Activated T-helper 1 cell treated with anti-CD3 and anti-CD28 coated beads, Interleukin-12 subunit alpha, Interleukin-12 subunit beta, Interleukin-2, Interleukin-4 antibody, amounts not matched to agents 30 ng/mL and 10 ng/mL and 1 ng/mL, durations not matched to agents 14 hours and 24 hours and 36 hours (primary cell): ENCODE data around the gene NOL4L. TPM values are rescaled to one million over a fixed set of nuclear protein-coding genes. Genes with fewer than 3 reads are reported as not detected.

Source experiments
- DNase-seq: peaks from one replicate; pipeline ENCODE4 v3.0.0; 2021; ENCODE audit warnings: low spot score
- H3K27ac Mint-ChIP-seq: one replicate; pipeline ENCODE4 v1.8.0; 2021; ENCODE audit warnings: mild to moderate bottlenecking, mixed read lengths
- H3K27me3 Mint-ChIP-seq: one replicate; pipeline ENCODE4 v1.8.0; 2022; ENCODE audit warnings: mild to moderate bottlenecking, moderate library complexity, mixed read lengths; ENCODE audit not compliant: insufficient read depth
- H3K36me3 Mint-ChIP-seq: one replicate; pipeline ENCODE4 v1.8.0; 2021; ENCODE audit warnings: low read depth, mixed read lengths
- H3K4me1 Mint-ChIP-seq: one replicate; pipeline ENCODE4 v1.8.0; 2021; ENCODE audit warnings: low read depth, mixed read lengths
- H3K4me3 Mint-ChIP-seq: one replicate; pipeline ENCODE4 v1.8.0; 2021; ENCODE audit warnings: mild to moderate bottlenecking, moderate library complexity, mixed read lengths
- H3K9me3 Mint-ChIP-seq: one replicate; pipeline ENCODE4 v1.8.0; 2021; ENCODE audit warnings: mixed read lengths
- intact Hi-C: fragments of 100-400 bp; cut with micrococcal nuclease; formaldehyde crosslinking; loops from one replicate; pipeline ENCODE4 v1.15.1; 2024
- total RNA-seq: library from RNA; stranded (reverse); gene quantifications from 2 replicates; pipeline ENCODE4 v1.2.3, GENCODE V29; 2022

NOL4L gene
- total RNA-seq, 1 donor from 2014 or later: 14.3 TPM

DNA sequence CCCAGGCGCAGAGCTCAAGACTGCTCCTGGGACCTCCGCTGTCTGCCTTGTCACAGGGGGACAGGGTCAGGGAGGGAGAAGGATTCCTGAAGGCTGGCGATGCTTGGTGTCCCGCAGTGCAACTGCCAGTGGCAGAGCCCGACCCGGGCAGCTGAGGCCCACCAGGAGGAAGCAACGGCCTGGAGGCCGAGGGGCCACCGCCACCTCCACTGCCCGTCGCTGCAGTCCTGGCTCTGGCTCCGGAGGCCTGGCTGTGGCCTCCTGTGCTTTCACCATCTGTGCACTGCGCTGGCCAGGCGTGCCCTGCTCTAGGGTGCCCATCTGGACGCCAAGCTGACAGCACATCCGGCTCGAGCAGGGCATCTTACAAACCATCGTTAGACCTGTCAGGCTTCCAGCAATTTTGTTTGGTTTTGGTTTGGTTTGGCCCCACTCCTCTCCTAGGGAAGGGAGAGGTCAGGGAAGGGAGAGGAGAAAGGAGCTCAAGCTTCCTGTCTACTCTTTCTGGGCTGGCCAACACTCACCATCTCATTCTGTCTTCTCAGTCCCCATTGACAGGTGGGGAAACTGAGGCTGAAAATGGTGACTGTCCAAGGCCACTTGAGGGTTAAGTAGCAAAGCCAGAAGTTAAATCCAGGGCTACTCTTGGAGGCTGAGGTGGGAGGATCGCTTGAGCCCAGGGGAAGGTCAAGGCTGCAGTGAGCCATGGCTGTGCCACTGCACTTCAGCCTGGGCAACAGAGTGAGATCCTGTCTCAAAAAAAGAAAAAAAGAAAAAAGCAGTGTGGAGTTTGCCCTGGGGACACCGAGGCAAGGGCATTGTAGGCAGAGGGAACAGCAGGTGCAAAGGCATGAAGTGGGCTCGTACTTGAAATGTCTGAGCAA lies 37.7 kb upstream of the NOL4L start:
- DNase-seq: no peak
- Mint-ChIP-seq H3K4me3 (no peak overlapping the region), H3K36me3 (no peaks in the 10 kb centered on the region), H3K27ac (no peak overlapping the region), H3K27me3 (peaks cover 11% of the 10 kb centered on the region), H3K9me3 (no peaks in the 10 kb centered on the region), H3K4me1 (no peaks in the 10 kb centered on the region)
- intact Hi-C loops: no loop called here

- H3K27ac Mint-ChIP-seq: no peak overlapping the region
- intact Hi-C loops: no loop called here
- no peaks in the 10 kb centered on the region for H3K36me3 Mint-ChIP-seq
- H3K4me1 Mint-ChIP-seq: no peaks in the 10 kb centered on the region
- H3K4me3 Mint-ChIP-seq: no peak overlapping the region
- DNase-seq: no peak
- H3K9me3 Mint-ChIP-seq: no peaks in the 10 kb centered on the region
- peaks cover 11% of the 10 kb centered on the region for H3K27me3 Mint-ChIP-seq
These were observed 36.9 kb upstream of the NOL4L start for GRCh38 chr20:32621891-32622584.

- H3K36me3 Mint-ChIP-seq: no peaks in the 10 kb centered on the region
- H3K27me3 Mint-ChIP-seq: peaks cover 11% of the 10 kb centered on the region
- no peak overlapping the region for H3K4me3 Mint-ChIP-seq
- DNase-seq: no peak
- H3K4me1 Mint-ChIP-seq: no peaks in the 10 kb centered on the region
- intact Hi-C loops: no loop called here
- H3K27ac Mint-ChIP-seq: no peak overlapping the region
- H3K9me3 Mint-ChIP-seq: no peaks in the 10 kb centered on the region
These were observed 36.1 kb upstream of the NOL4L start for GRCh38 chr20:32621071-32621890.

GRCh38 chr20:32619586-32619985 lies 34.5 kb upstream of the NOL4L start:
- no peak for DNase-seq
- intact Hi-C loops: no loop called here
- H3K4me3 Mint-ChIP-seq: no peak overlapping the region
- peaks cover 14% of the 10 kb centered on the region for H3K27me3 Mint-ChIP-seq
- H3K27ac Mint-ChIP-seq: no peak overlapping the region
- H3K4me1 Mint-ChIP-seq: no peaks in the 10 kb centered on the region
- H3K9me3 Mint-ChIP-seq: no peaks in the 10 kb centered on the region
- no peaks in the 10 kb centered on the region for H3K36me3 Mint-ChIP-seq

GRCh38 chr20:32614772-32615171 lies 29.6 kb upstream of the NOL4L start:
- no peak overlapping the region for H3K27ac Mint-ChIP-seq
- H3K9me3 Mint-ChIP-seq: no peaks in the 10 kb centered on the region
- DNase-seq: no peak
- no peaks in the 10 kb centered on the region for H3K36me3 Mint-ChIP-seq
- H3K4me1 Mint-ChIP-seq: no peaks in the 10 kb centered on the region
- intact Hi-C loops: no loop called here
- no peak overlapping the region for H3K4me3 Mint-ChIP-seq
- peaks cover 11% of the 10 kb centered on the region for H3K27me3 Mint-ChIP-seq

- Mint-ChIP-seq H3K27me3 (peaks cover 8% of the 10 kb centered on the region), H3K9me3 (no peaks in the 10 kb centered on the region), H3K4me3 (no peak overlapping the region), H3K36me3 (no peaks in the 10 kb centered on the region), H3K27ac (no peak overlapping the region), H3K4me1 (no peaks in the 10 kb centered on the region)
- intact Hi-C loops: no loop called here
- no peak for DNase-seq
These were observed 29.2 kb upstream of the NOL4L start for GRCh38 chr20:32614303-32614702.

DNA sequence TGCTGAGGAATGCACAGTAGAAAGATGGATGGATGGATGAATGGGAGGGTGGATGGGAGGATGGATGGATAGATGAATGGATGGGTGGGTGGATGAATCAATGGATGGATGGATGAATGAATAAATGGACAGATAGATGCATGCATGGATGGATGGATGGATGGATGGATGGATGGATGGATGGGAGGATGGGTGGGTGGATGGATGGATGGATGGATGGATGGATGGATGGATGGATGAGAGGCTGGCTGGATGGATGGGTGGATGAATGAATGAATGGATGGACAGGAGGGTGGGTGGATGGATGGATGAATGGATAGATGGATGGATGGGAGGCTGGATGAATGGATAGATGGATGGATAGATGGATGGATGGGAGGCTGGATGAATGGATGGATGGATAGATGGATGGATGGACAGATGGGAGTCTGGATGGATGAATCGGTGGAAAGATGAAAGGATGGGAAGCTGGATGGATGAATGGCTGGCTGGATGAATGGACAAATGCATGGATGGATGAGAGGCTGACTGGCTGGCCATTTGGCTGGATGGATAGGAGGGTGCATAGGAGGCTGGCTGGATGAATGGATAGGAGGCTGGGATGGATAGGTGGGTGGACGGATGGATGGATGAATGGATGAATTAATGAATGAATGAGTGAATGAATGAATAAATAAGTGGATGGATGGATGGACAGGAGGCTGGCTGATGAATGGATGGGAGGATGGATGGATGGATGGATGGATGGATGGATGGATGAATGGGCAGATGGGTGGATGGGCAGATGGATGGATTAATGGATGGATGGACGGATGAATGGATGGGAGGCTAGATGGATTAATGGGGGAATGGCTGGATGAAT lies 28.3 kb upstream of the NOL4L start:
- Mint-ChIP-seq H3K9me3 (no peaks in the 10 kb centered on the region), H3K27me3 (peaks cover 7% of the 10 kb centered on the region), H3K4me3 (no peak overlapping the region), H3K36me3 (no peaks in the 10 kb centered on the region), H3K4me1 (no peaks in the 10 kb centered on the region), H3K27ac (no peak overlapping the region)
- DNase-seq: no peak
- intact Hi-C loops: no loop called here

GRCh38 chr20:32612351-32613191 lies 27.4 kb upstream of the NOL4L start:
- H3K4me1 Mint-ChIP-seq: no peaks in the 10 kb centered on the region
- H3K36me3 Mint-ChIP-seq: no peaks in the 10 kb centered on the region
- intact Hi-C loops: no loop called here
- DNase-seq: no peak
- H3K4me3 Mint-ChIP-seq: no peak overlapping the region
- no peak overlapping the region for H3K27ac Mint-ChIP-seq
- H3K27me3 Mint-ChIP-seq: peaks cover 7% of the 10 kb centered on the region
- no peaks in the 10 kb centered on the region for H3K9me3 Mint-ChIP-seq

DNA sequence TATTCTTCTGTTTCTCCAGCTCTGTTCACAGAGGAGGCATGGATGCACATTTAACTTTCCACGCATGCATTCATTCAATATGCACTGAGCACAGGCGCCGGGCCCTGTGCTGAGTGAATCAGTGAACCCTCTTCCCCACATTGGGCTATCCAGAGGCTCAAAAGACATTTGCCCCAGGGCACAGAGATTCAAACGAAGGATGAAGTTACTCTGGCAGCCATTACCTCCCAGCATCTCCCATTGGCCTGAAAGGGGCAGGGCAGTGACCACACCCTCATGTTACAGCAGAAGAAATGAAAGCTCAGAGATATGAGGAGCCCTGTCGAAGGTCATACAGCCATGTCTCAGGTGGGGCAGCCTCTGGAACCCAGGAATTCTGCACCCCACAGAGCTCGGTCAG lies 26.7 kb upstream of the NOL4L start:
- H3K9me3 Mint-ChIP-seq: no peaks in the 10 kb centered on the region
- no peak for DNase-seq
- no peaks in the 10 kb centered on the region for H3K4me1 Mint-ChIP-seq
- no peaks in the 10 kb centered on the region for H3K36me3 Mint-ChIP-seq
- intact Hi-C loops: no loop called here
- H3K27me3 Mint-ChIP-seq: peaks cover 7% of the 10 kb centered on the region
- no peak overlapping the region for H3K4me3 Mint-ChIP-seq
- no peak overlapping the region for H3K27ac Mint-ChIP-seq

GRCh38 chr20:32611286-32611685 lies 26.2 kb upstream of the NOL4L start:
- no peaks in the 10 kb centered on the region for H3K9me3 Mint-ChIP-seq
- H3K4me3 Mint-ChIP-seq: no peak overlapping the region
- no peaks in the 10 kb centered on the region for H3K36me3 Mint-ChIP-seq
- no peak for DNase-seq
- H3K27ac Mint-ChIP-seq: no peak overlapping the region
- intact Hi-C loops: no loop called here
- H3K27me3 Mint-ChIP-seq: peaks cover 7% of the 10 kb centered on the region
- H3K4me1 Mint-ChIP-seq: no peaks in the 10 kb centered on the region

GRCh38 chr20:32610472-32611218 lies 25.5 kb upstream of the NOL4L start:
- Mint-ChIP-seq H3K27me3 (peaks cover 7% of the 10 kb centered on the region), H3K4me1 (no peaks in the 10 kb centered on the region), H3K9me3 (no peaks in the 10 kb centered on the region), H3K36me3 (no peaks in the 10 kb centered on the region), H3K27ac (no peak overlapping the region), H3K4me3 (no peak overlapping the region)
- intact Hi-C loops: no loop called here
- no peak for DNase-seq
